ENCODE measurements around the gene UBR1.

DNA sequence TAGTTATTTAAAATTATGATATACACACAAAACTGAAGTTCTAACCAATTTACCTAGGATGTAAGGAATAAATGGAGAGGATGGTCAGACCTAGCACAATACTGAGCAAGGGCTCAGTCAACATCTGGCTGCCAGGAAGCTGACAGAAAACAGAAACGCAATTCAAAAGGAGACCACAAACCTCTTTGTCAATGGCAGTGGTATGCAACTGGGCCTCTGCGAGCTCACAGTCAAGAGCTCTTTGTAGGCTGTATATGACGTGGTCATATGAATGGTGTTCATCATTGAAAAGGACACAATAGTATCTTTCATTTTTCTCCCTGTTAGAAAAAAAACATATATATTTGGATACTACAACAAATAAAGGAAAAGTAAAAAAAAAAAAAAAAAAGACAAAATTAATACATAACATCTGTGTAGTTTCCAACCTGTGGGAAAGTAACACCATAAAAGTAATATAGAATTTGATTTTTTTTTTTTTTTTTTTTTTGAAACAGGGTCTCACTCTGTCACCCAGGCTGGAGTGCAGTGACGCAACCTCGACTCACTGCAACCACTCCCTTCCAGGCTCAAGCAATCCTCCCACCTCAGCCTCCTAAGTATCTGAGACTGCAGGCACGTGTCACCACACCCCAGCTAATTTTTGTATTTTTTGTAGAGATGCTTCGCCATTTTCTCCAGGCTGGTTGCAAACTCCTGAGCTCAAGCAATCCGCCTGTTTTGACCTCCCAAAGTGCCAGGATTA is 37.9 kb downstream of the UBR1 start:
- TF ChIP-seq CTCF (conservative IDR thresholded peaks at IDR 0.05 in 1 of 2, IDR thresholded peaks at IDR 0.05 in 1 of 2; ENCODE audit: low read depth in 1 of 2, low read length in 2 of 2) (no peak), EZH2 (IDR thresholded peaks at IDR 0.05; ENCODE audit: low read length, missing control alignments) (no peak)
